HEK293T (cell line): ENCODE measurements around the gene PGD.

ENCODE experiments used
- ARNT ChIP-seq: fragments of 450-650 bp; IDR thresholded peaks from 2 replicates; pipeline ENCODE4 v1.6.1; 2017; ENCODE audit warnings: mild to moderate bottlenecking
- CTBP1 ChIP-seq: fragments of 450-650 bp; IDR thresholded peaks from 2 replicates; pipeline ENCODE4 v1.6.1; 2016; ENCODE audit warnings: borderline replicate concordance
- ELF4 ChIP-seq: fragments of 450-650 bp; IDR thresholded peaks from 2 replicates; pipeline ENCODE4 v1.6.1; 2017; ENCODE audit warnings: antibody characterized with exemption
- FOXM1 ChIP-seq: fragments of 450-650 bp; IDR thresholded peaks from 2 replicates; pipeline ENCODE4 v1.6.1; 2017; ENCODE audit warnings: mild to moderate bottlenecking, borderline replicate concordance
- L3MBTL2 ChIP-seq: fragments of 450-650 bp; conservative IDR thresholded peaks from 2 replicates; pipeline ENCODE4 v1.6.1; 2016; ENCODE audit warnings: mild to moderate bottlenecking
- NFRKB ChIP-seq: fragments of 450-650 bp; IDR thresholded peaks from 2 replicates; pipeline ENCODE4 v1.6.1; 2016; ENCODE audit warnings: mild to moderate bottlenecking, moderate library complexity
- SUZ12 ChIP-seq: fragments of 450-650 bp; IDR thresholded peaks from 2 replicates; pipeline ENCODE4 v1.6.1; 2016; ENCODE audit warnings: mild to moderate bottlenecking
- TARDBP ChIP-seq: fragments of 450-650 bp; IDR thresholded peaks from 2 replicates; pipeline ENCODE4 v1.6.1; 2016

GRCh38 chr1:10434590-10434989 lies 35.7 kb downstream of the PGD start:
- TF ChIP-seq L3MBTL2 (no peak), FOXM1 (no peak), CTBP1 (no peak), TARDBP (no peak), NFRKB (no peak), SUZ12 (no peak), ELF4 (no peak), ARNT (no peak)
